Adrenal gland (tissue), 5 donors: ENCODE data around the gene AIF1.

ENCODE experiments used
- CTCF ChIP-seq, 6 experiments: fragments of 450-650 bp in 4 of 6; fragments of 200-600 bp in 2 of 6; sonication (generic) in 1 of 6; IDR thresholded peaks; 1 replicate in 5 of 6; 2 replicates in 1 of 6; pipeline versions ENCODE4 v1.5.1 to v1.8.0; 2016 to 2021; ENCODE audit warnings: antibody characterized with exemption in 6 of 6, mild to moderate bottlenecking in 2 of 6, moderate library complexity in 1 of 6
- POLR2A ChIP-seq, 2 donors: fragments of 450-650 bp; IDR thresholded peaks; one replicate each; pipeline ENCODE4 v1.6.1; 2017; ENCODE audit warnings: antibody characterized with exemption in 2 of 2, mild to moderate bottlenecking in 2 of 2, moderate library complexity in 1 of 2
- donor health status: DM: no; HTN: no; CAD: no.

- no peak for TF ChIP-seq CTCF (IDR thresholded peaks at IDR 0.05)
- TF ChIP-seq POLR2A (IDR thresholded peaks at IDR 0.05): no peak
Observed at GRCh38 chr6:31645325-31645724, 30.3 kb downstream of the AIF1 start.
